OCI-LY7 (cell line): ENCODE measurements around the gene NFIA. TPM values are rescaled to one million over a fixed set of nuclear protein-coding genes. Genes with fewer than 3 reads are reported as not detected.
A peak's percentile ranks its signal among the peaks of the same experiment; 100 is the strongest.

Experiments
- BruUV-seq: library from RNA; stranded (reverse); fragments of 400-500 nt; replicated peaks from 2 replicates; lab custom pipeline; 2021; lab: Mats Ljungman, UMichigan
- CTCF ChIA-PET: fragments of 300-600 bp; sonication (Branson Sonifier 250); formaldehyde crosslinking; loops from one replicate; lab custom pipeline; 2022; ENCODE audit warnings: antibody characterized with exemption; ENCODE audit not compliant: unreplicated experiment; lab: Charles Lee
- POLR2A ChIA-PET: fragments of 300-600 bp; sonication (Branson Sonifier 250); formaldehyde crosslinking; loops from one replicate; lab custom pipeline; 2022; ENCODE audit warnings: antibody characterized with exemption; lab: Charles Lee
- DNase-seq: peaks from one replicate; pipeline ENCODE4 v3.0.0-alpha.2; 2015; ENCODE audit warnings: low spot score
- H2AFZ ChIP-seq: fragments of 200-600 bp; sonication (generic), shearing (Covaris generic); 2 replicates; pipeline ENCODE4 v1.6.1; 2014; ENCODE audit warnings: mild to moderate bottlenecking, antibody characterized with exemption, low read length, moderate library complexity
- H3K27ac ChIP-seq: fragments of 200-600 bp; sonication (generic); 2 replicates; pipeline ENCODE4 v1.5.1; 2014; ENCODE audit warnings: mixed run types, low read depth, mild to moderate bottlenecking, moderate library complexity, low read length, inconsistent platforms; ENCODE audit not compliant: poor library complexity, severe bottlenecking
- H3K36me3 ChIP-seq: fragments of 200-600 bp; sonication (generic); 2 replicates; pipeline ENCODE4 v1.6.1; 2014; ENCODE audit warnings: mild to moderate bottlenecking, antibody characterized with exemption, low read length, moderate library complexity, mixed read lengths; ENCODE audit not compliant: insufficient read depth
- H3K4me1 ChIP-seq: fragments of 200-600 bp; sonication (generic); 2 replicates; pipeline ENCODE4 v1.5.1; 2014; ENCODE audit warnings: mild to moderate bottlenecking, low read length; ENCODE audit not compliant: insufficient read depth, poor library complexity, severe bottlenecking
- H3K4me2 ChIP-seq: fragments of 200-600 bp; sonication (generic); 2 replicates; pipeline ENCODE4 v1.6.1; 2014; ENCODE audit warnings: mild to moderate bottlenecking, low read length
- H3K4me3 ChIP-seq: fragments of 200-600 bp; sonication (generic); 2 replicates; pipeline ENCODE4 v1.5.1; 2014; ENCODE audit warnings: mild to moderate bottlenecking, low read depth, low read length; ENCODE audit not compliant: poor library complexity, severe bottlenecking
- H3K79me2 ChIP-seq: fragments of 200-600 bp; sonication (generic); 2 replicates; pipeline ENCODE4 v1.6.1; 2016; ENCODE audit warnings: low read depth, mild to moderate bottlenecking, low read length, moderate library complexity, mixed read lengths; ENCODE audit not compliant: insufficient read depth
- H3K9me2 ChIP-seq: fragments of 200-600 bp; sonication (generic); 2 replicates; pipeline ENCODE4 v1.6.1; 2016; ENCODE audit warnings: mild to moderate bottlenecking, low read length, mixed read lengths; ENCODE audit not compliant: insufficient read depth
- H3K9me3 ChIP-seq: fragments of 200-600 bp; sonication (generic); 2 replicates; pipeline ENCODE4 v1.6.1; 2014; ENCODE audit warnings: mild to moderate bottlenecking, mixed run types, low read length, mixed read lengths
- H4K20me1 ChIP-seq: fragments of 200-600 bp; sonication (generic); 2 replicates; pipeline ENCODE4 v1.6.1; 2014; ENCODE audit warnings: mild to moderate bottlenecking, antibody characterized with exemption, low read length, moderate library complexity, mixed read lengths; ENCODE audit not compliant: insufficient read depth
- CTCF ChIP-seq: fragments of 200-600 bp; sonication (generic); conservative IDR thresholded peaks from 2 replicates; pipeline ENCODE4 v1.5.1; 2014; ENCODE audit warnings: mild to moderate bottlenecking, antibody characterized with exemption, low read length, moderate library complexity, mixed read lengths
- EZH2phosphoT487 ChIP-seq: fragments of 200-600 bp; sonication (generic); IDR thresholded peaks from 2 replicates; pipeline ENCODE4 v1.6.1; 2018; ENCODE audit warnings: low read depth, borderline replicate concordance, mild to moderate bottlenecking, mixed run types, antibody characterized with exemption, low read length, moderate library complexity, mixed read lengths
- intact Hi-C: fragments of 100-400 bp; cut with micrococcal nuclease; formaldehyde crosslinking; loops from one replicate; pipeline ENCODE4 v1.10.0; 2022; ENCODE audit not compliant: unreplicated experiment
- total RNA-seq, 2 experiments: library from RNA; depleted of rRNA in 1 of 2; stranded (reverse); fragments of >200 nt in 1 of 2; shearing (Covaris generic) in 1 of 2; gene quantifications; 2 replicates each; pipeline ENCODE4 v1.2.3, GENCODE V29; 2014 to 2022

The NFIA gene
- total RNA-seq, 2 experiments from 2014 or later, result 2.8 to 18.8 TPM

GRCh38 chr1:61079898-61080336 is 2.4 kb upstream of the NFIA start:
- H4K20me1 ChIP-seq, result 0 out of 2 replicates have a peak, but pooled peaks cover 11% of the 10 kb centered on the region
- no peak overlapping the region for H3K27ac ChIP-seq
- no peak for DNase-seq
- POLR2A ChIA-PET, result no interaction called here
- H3K4me3 ChIP-seq, result peak overlapping the region; percentile 46
- H3K4me2 ChIP-seq, result peak overlapping the region; percentile 79
- CTCF ChIA-PET, result no interaction called here
- H3K4me1 ChIP-seq, result peaks cover 51% of the 10 kb centered on the region
- no peaks in the 10 kb centered on the region for H3K79me2 ChIP-seq
- BruUV-seq, result no TSS peak
- no peaks in the 10 kb centered on the region for H3K9me2 ChIP-seq
- H3K36me3 ChIP-seq, result no peaks in the 10 kb centered on the region
- intact Hi-C loops, result loop anchor here (10.0 kb wide), 1 partner anchor 1605 kb away; the partner anchor contains the start of gene DOCK7
- peak overlapping the region; percentile 38; the same call in 1 of the 2 replicates for H2AFZ ChIP-seq
- TF ChIP-seq EZH2phosphoT487, result no peak
- TF ChIP-seq CTCF, result peak; percentile 59
- no peaks in the 10 kb centered on the region for H3K9me3 ChIP-seq

- DNase-seq, result no peak
- H3K4me3 ChIP-seq, result peak overlapping the region; percentile 83
- no peaks in the 10 kb centered on the region for H3K9me2 ChIP-seq
- ChIA-PET CTCF (no interaction called here), POLR2A (no interaction called here)
- intact Hi-C loops, result loop anchor here (10.0 kb wide), 1 partner anchor 1604 kb away; the partner anchor contains the start of gene DOCK7
- H3K4me1 ChIP-seq, result peaks cover 51% of the 10 kb centered on the region
- BruUV-seq, result no TSS peak
- H3K36me3 ChIP-seq, result no peaks in the 10 kb centered on the region
- no peaks in the 10 kb centered on the region for H3K79me2 ChIP-seq
- no peaks in the 10 kb centered on the region for H3K9me3 ChIP-seq
- peak overlapping the region; percentile 79 for H3K4me2 ChIP-seq
- TF ChIP-seq EZH2phosphoT487 (no peak), CTCF (no peak)
- H4K20me1 ChIP-seq, result 0 out of 2 replicates have a peak, but pooled peaks cover 15% of the 10 kb centered on the region
- H3K27ac ChIP-seq, result no peak overlapping the region
- H2AFZ ChIP-seq, result no peak overlapping the region; the same call in 1 of the 2 replicates
Measured at GRCh38 chr1:61080413-61081143, 1.8 kb upstream of the NFIA start.
